A549 (cell line): Measurements from ENCODE around the gene FMO4. TPM values are rescaled to one million over a fixed set of nuclear protein-coding genes. Genes with fewer than 3 reads are reported as not detected.
A peak's percentile ranks its signal among the peaks of the same experiment; 100 is the strongest.
"Not testable (repeated sequence)": the region's sequence is repeated elsewhere in the genome, so short reads cannot be mapped to it uniquely, and the experiment has no call there.

ENCODE experiments used
- ATAC-seq, 2 experiments: fragments of 200-7000 bp in 1 of 2; fragments of >200 bp in 1 of 2; cut with Nextera tagmentation in 1 of 2; cut with Tn5 transposase in 1 of 2; 3 replicates each; pipeline versions ENCODE4 v1.8.0 to v1.9.1; 2018 to 2020; ENCODE audit warnings: mild to moderate bottlenecking in 1 of 2, moderate library complexity in 1 of 2
- CTCF ChIA-PET: fragments of 300-600 bp; sonication (Branson Sonifier 250); formaldehyde crosslinking; extraction: SDS; loops from one replicate; lab custom pipeline; 2021; ENCODE audit warnings: antibody characterized with exemption, inconsistent platforms; lab: Yijun Ruan, JAX
- POLR2A ChIA-PET: fragments of 350-600 bp; formaldehyde crosslinking; extraction: SDS; loops from one replicate; lab custom pipeline; 2021; ENCODE audit warnings: antibody characterized with exemption, inconsistent platforms; lab: Yijun Ruan, JAX
- DNase-seq, 2 experiments: peaks; one replicate each; pipeline versions ENCODE4 v3.0.0 to v3.0.0-alpha.2; 2011 to 2016; ENCODE audit warnings: low read depth in 1 of 2, low spot score in 1 of 2
- FAIRE-seq: peaks from 2 replicates; lab custom pipeline; 2011; peaks lifted over from hg19 to GRCh38; lab: Jason Lieb, UNC
- H3K27ac ChIP-seq, 2 experiments: fragments of >200 bp; sonication (Bioruptor Twin); formaldehyde crosslinking; 3 replicates each; pipeline ENCODE4 v1.5.1; 2016 to 2017
- H3K4me1 ChIP-seq: fragments of >200 bp; sonication (Bioruptor Twin); formaldehyde crosslinking; 3 replicates; pipeline ENCODE4 v1.6.1; 2016
- H3K4me2 ChIP-seq: fragments of >200 bp; sonication (Bioruptor Twin); formaldehyde crosslinking; 3 replicates; pipeline ENCODE4 v1.6.1; 2016
- H3K4me3 ChIP-seq: fragments of >200 bp; sonication (Bioruptor Twin); formaldehyde crosslinking; 3 replicates; pipeline ENCODE4 v1.5.1; 2016
- H3K9me3 ChIP-seq: fragments of >200 bp; sonication (Bioruptor Twin); formaldehyde crosslinking; 3 replicates; pipeline ENCODE4 v1.6.1; 2016
- ATOH8 ChIP-seq: fragments of 250-450 bp; sonication (Bioruptor Pico); IDR thresholded peaks from 2 replicates; pipeline ENCODE4 v1.5.0; 2020; ENCODE audit warnings: low read depth, mild to moderate bottlenecking, moderate library complexity
- BHLHE40 ChIP-seq: IDR thresholded peaks from 2 replicates; pipeline ENCODE4 v1.6.1; 2012; ENCODE audit warnings: low read depth, low read length, inconsistent platforms
- CBX2 ChIP-seq: fragments of 200-600 bp; sonication (generic); IDR thresholded peaks from 2 replicates; pipeline ENCODE4 v1.6.1; 2016; ENCODE audit warnings: low read depth, mild to moderate bottlenecking, borderline replicate concordance
- CEBPB ChIP-seq, 2 experiments: fragments of >200 bp in 1 of 2; sonication (Bioruptor Twin) in 1 of 2; formaldehyde crosslinking in 1 of 2; IDR thresholded peaks; 2 replicates each; pipeline ENCODE4 v1.6.1; 2012 to 2016
- ESRRA ChIP-seq: fragments of 150-350 bp; IDR thresholded peaks from 2 replicates; pipeline ENCODE4 v1.6.1; 2014; ENCODE audit warnings: mild to moderate bottlenecking, low read length, borderline replicate concordance
- FOSB ChIP-seq: fragments of 250-450 bp; sonication (Bioruptor Pico); IDR thresholded peaks from 2 replicates; pipeline ENCODE4 v1.5.0; 2020; ENCODE audit warnings: mild to moderate bottlenecking, moderate library complexity
- FOSL2 ChIP-seq, 2 experiments: fragments of 450-650 bp in 1 of 2; fragments of >200 bp in 1 of 2; sonication (Bioruptor Twin) in 1 of 2; formaldehyde crosslinking; IDR thresholded peaks; 2 replicates each; pipeline versions ENCODE4 v1.5.0 to v1.6.1; 2016 to 2020; ENCODE audit warnings: mild to moderate bottlenecking in 1 of 2, moderate library complexity in 1 of 2
- HES2 ChIP-seq: fragments of >200 bp; sonication (Bioruptor Twin); formaldehyde crosslinking; IDR thresholded peaks from 2 replicates; pipeline ENCODE4 v1.6.1; 2016
- HOXB5 ChIP-seq: fragments of 250-450 bp; sonication (Bioruptor Pico); IDR thresholded peaks from 2 replicates; pipeline ENCODE4 v1.5.0; 2020; ENCODE audit warnings: mild to moderate bottlenecking, moderate library complexity
- KDM5A ChIP-seq: fragments of 200-600 bp; sonication (generic); IDR thresholded peaks from 2 replicates; pipeline ENCODE4 v1.6.1; 2016; ENCODE audit warnings: antibody characterized with exemption, mild to moderate bottlenecking
- MAZ ChIP-seq: fragments of 150-350 bp; IDR thresholded peaks from 2 replicates; pipeline ENCODE4 v1.6.1; 2014; ENCODE audit warnings: antibody characterized with exemption, low read depth, low read length, borderline replicate concordance
- PBX3 ChIP-seq: IDR thresholded peaks from 2 replicates; pipeline ENCODE4 v1.6.1; 2012
- RAD21 ChIP-seq, 2 experiments: fragments of >200 bp in 1 of 2; sonication (Bioruptor Twin) in 1 of 2; formaldehyde crosslinking in 1 of 2; IDR thresholded peaks in 1 of 2; conservative IDR thresholded peaks in 1 of 2; 2 replicates in 1 of 2; 3 replicates in 1 of 2; pipeline ENCODE4 v1.6.1; 2012 to 2018; ENCODE audit warnings: inconsistent platforms in 1 of 2
- RARB ChIP-seq: fragments of 250-450 bp; sonication (Bioruptor Pico); IDR thresholded peaks from 2 replicates; pipeline ENCODE4 v1.8.0; 2021; ENCODE audit warnings: mild to moderate bottlenecking, moderate library complexity
- RCOR1 ChIP-seq: fragments of 150-350 bp; IDR thresholded peaks from 2 replicates; pipeline ENCODE4 v1.6.1; 2014; ENCODE audit warnings: antibody characterized with exemption, low read length, low read depth
- RFX5 ChIP-seq: fragments of 450-650 bp; IDR thresholded peaks from 2 replicates; pipeline ENCODE4 v1.7.1; 2014; ENCODE audit warnings: antibody characterized with exemption, mild to moderate bottlenecking, moderate library complexity
- SMC3 ChIP-seq: fragments of >200 bp; sonication (Bioruptor Twin); formaldehyde crosslinking; IDR thresholded peaks from 3 replicates; pipeline ENCODE4 v1.6.1; 2018; ENCODE audit warnings: inconsistent platforms
- TP53 ChIP-seq: fragments of 250-450 bp; sonication (Bioruptor Pico); IDR thresholded peaks from 2 replicates; pipeline ENCODE4 v1.5.0; 2021; ENCODE audit warnings: mild to moderate bottlenecking, moderate library complexity
- ZFP36 ChIP-seq: fragments of 450-650 bp; IDR thresholded peaks from 2 replicates; pipeline ENCODE4 v1.6.1; 2014; ENCODE audit warnings: borderline replicate concordance; ENCODE audit not compliant: partially characterized antibody
- WGBS: methylation state at CpG from one replicate; pipeline ENCODE4 v1.1.6; 2017; ENCODE audit errors: missing lambda C conversion rate; 5-methylcytosine and 5-hydroxymethylcytosine counted together
- polyA plus RNA-seq, 4 experiments: library from polyadenylated mRNA; depleted of rRNA in 3 of 4; stranded (reverse); fragments of >200 nt; fragmentation: RNase III in 1 of 4; extraction: RNeasy Plus Mini Kit Qiagen cat#74134 plus additional on column Dnase treatment in 1 of 4; gene quantifications; 2 replicates in 3 of 4; 3 replicates in 1 of 4; pipeline ENCODE4 v1.2.3, GENCODE V29; 2011 to 2017
- TF ChIP-seq, protein P1 (sequence below): fragments of 250-450 bp; sonication (Bioruptor Pico); IDR thresholded peaks from 2 replicates; pipeline ENCODE4 v1.5.0; 2021; ENCODE audit warnings: mild to moderate bottlenecking, moderate library complexity, borderline replicate concordance

Gene FMO4
- polyA plus RNA-seq, 2 of the 4 experiments (the other 2 are of a cell fraction) = 0.32 to 1.9 TPM

DNA sequence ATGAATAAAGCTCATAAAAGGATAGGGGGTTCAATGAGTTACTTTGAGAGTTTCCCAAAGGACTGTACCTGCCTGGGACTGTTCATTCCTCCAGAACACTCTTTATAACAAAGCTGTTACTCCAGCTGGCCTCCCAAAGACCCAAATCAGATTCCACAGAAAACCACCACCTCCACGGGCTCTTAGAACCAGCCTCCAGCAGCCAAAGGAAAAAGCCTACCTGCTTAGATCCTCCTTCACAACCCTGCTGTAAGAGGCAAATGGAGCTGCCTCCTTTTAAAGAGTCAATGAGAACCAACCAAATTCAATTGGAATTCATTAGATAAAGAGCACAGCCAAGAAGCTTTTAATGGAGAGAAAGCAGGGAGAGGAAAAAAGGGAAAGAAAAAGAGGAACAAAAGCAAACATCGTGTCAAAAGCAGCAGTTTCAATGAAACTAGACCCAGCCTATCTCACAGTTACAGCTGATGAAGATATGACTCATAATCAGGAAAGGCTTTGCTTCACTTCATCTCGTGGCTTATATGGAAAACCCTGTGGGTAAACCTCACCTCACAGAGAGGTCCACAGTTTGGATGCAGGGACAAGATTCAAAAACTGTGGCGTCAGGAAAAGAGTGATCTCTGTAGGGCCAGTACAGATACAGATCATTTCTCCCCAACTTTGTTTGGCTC is 27.8 kb upstream of the FMO4 start:
- ChIA-PET CTCF (interaction anchor here (0.9 kb wide), 1 partner anchor 27 kb away, joined by 3 read pairs; no protein-coding TSS in a partner anchor), POLR2A (no interaction called here)
- TF ChIP-seq KDM5A (no peak), FOSL2 (IDR thresholded peaks at IDR 0.05) (no peak), FOSL2 (CRISPR knock-in tag; IDR thresholded peaks at IDR 0.05) (peak; percentile 16; the same call in 1 of the 2 replicates), ZFP36 (no peak)
- H3K4me2 ChIP-seq = no peak overlapping the region
- no peak overlapping the region for H3K4me3 ChIP-seq
- no peaks in the 10 kb centered on the region for H3K4me1 ChIP-seq
- no peaks in the 10 kb centered on the region for H3K9me3 ChIP-seq
- no peak for DNase-seq
- no peak for ATAC-seq
- 4% methylated on average over 4 of the region's 4 CpGs for WGBS
- FAIRE-seq = no peak
- no peak overlapping the region for H3K27ac ChIP-seq

DNA sequence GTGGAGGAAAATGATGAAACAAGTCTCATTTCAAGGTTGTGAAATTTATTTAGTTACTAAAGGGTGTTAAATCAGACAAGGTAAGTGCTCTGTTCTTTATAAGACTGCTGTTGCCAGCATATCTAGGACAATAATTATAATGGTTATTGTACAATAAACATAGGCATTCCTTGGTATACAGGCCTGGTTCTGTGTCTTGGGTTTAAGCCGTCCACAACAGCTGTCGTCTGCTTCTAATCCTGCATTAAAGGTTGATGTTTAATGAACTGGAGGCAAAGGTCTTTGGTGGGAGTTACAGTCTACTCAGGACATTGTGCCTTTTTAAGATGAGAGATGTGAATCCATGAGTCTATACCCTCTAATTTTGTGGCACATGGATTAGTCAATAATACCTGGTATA is 23.4 kb upstream of the FMO4 start:
- DNase-seq = no peak

DNA sequence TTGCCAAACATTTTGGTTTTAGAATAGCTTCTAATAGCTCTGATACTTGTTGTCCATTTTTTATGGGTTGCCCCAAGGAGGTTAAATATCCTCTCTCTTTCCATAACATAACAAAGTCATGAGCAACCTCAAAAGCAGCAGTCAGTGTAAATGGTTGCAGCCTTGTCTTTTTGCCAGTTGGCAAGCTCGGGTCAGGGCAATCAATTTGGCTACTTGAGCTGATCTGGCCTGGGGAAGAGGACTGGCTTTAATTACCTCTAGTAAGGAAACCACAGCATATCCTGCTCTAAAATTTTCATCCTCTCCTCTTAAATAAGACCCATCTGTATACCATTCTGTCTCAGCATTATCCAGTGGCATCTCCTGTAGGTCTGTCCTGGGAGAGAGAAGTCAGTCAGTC is 21.2 kb upstream of the FMO4 start:
- no peak overlapping the region for H3K27ac ChIP-seq
- WGBS = 5% methylated on average over 1 of the region's 1 CpG
- ATAC-seq = no peak

More for the DNA sequence above, 23.4 kb upstream of the FMO4 start:
- Histone ChIP-seq H3K9me3 (no peaks in the 10 kb centered on the region), H3K4me1 (no peaks in the 10 kb centered on the region), H3K27ac (no peak overlapping the region), H3K4me3 (no peak overlapping the region), H3K4me2 (no peak overlapping the region)
- FAIRE-seq (no peak), ATAC-seq (no peak)
- POLR2A ChIA-PET = no interaction called here
- 76% methylated on average over 2 of the region's 2 CpGs for WGBS
- CTCF ChIA-PET = no interaction called here
- TF ChIP-seq ATOH8 (CRISPR knock-in tag) (no peak), ESRRA (no peak), CEBPB (IDR thresholded peaks at IDR 0.05) (no peak), HES2 (no peak), RARB (CRISPR knock-in tag) (no peak), HOXB5 (CRISPR knock-in tag) (no peak), PBX3 (no peak), RCOR1 (no peak), RFX5 (no peak), BHLHE40 (no peak), FOSB (no peak), RAD21 (conservative IDR thresholded peaks at IDR 0.05 in 1 of 2, IDR thresholded peaks at IDR 0.05 in 1 of 2) (no peak)
- TF ChIP-seq, protein P1, sequence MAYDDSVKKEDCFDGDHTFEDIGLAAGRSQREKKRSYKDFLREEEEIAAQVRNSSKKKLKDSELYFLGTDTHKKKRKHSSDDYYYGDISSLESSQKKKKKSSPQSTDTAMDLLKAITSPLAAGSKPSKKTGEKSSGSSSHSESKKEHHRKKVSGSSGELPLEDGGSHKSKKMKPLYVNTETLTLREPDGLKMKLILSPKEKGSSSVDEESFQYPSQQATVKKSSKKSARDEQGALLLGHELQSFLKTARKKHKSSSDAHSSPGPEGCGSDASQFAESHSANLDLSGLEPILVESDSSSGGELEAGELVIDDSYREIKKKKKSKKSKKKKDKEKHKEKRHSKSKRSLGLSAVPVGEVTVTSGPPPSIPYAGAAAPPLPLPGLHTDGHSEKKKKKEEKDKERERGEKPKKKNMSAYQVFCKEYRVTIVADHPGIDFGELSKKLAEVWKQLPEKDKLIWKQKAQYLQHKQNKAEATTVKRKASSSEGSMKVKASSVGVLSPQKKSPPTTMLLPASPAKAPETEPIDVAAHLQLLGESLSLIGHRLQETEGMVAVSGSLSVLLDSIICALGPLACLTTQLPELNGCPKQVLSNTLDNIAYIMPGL (CRISPR knock-in tag) = no peak

GRCh38 chr1:171295383-171295782 is 18.6 kb upstream of the FMO4 start:
- ATAC-seq, POLR2A ChIA-PET, H3K27ac ChIP-seq, FAIRE-seq, DNase-seq, H3K4me1 ChIP-seq, H3K4me3 ChIP-seq, H3K4me2 ChIP-seq, H3K9me3 ChIP-seq: not testable (repeated sequence)
- CTCF ChIA-PET = interaction anchor here (1.1 to 1.2 kb wide), 2 partner anchors 18 to 50 kb away, joined by 3 read pairs; no protein-coding TSS in a partner anchor
- 35% methylated on average over 7 of the region's 7 CpGs for WGBS

More for the DNA sequence above, 21.2 kb upstream of the FMO4 start:
- no peak for FAIRE-seq
- ChIA-PET CTCF (no interaction called here), POLR2A (no interaction called here)
- Histone ChIP-seq H3K4me2 (no peak overlapping the region), H3K9me3 (no peaks in the 10 kb centered on the region), H3K4me3 (no peak overlapping the region), H3K4me1 (no peaks in the 10 kb centered on the region)
- no peak for TF ChIP-seq CBX2
- TF ChIP-seq MAZ = no peak
- TF ChIP-seq SMC3 = no peak
- no peak for TF ChIP-seq TP53 (CRISPR knock-in tag)
- no peak for DNase-seq
